ENCODE data around the gene ATP2B2. TPM values are rescaled to one million over a fixed set of nuclear protein-coding genes. Genes with fewer than 3 reads are reported as not detected.

The ATP2B2 gene
- total and polyA plus RNA-seq, 2 of the 8 experiments (the other 6 are each of a cell fraction or from before 2014, with no cell fraction given): 0.14 to 1.2 TPM

GRCh38 chr3:10312391-10312790 is 193.0 kb downstream of the ATP2B2 start:
- WGBS, 2 experiments (ENCODE audit: extremely low coverage in 1 of 2, insufficient coverage in 1 of 2, insufficient read length in 1 of 2, insufficient replicate concordance in 2 of 2, low coverage in 1 of 2, low lambda C conversion rate in 2 of 2, missing lambda C conversion rate in 1 of 2): 89% methylated on average over 10 of the region's 10 CpGs; no CpG with 5 or more reads in 1 of the 2 experiments
- no peak overlapping the region for H3K4me2 ChIP-seq (ENCODE audit: insufficient read depth in 1 of 2, low read depth in 2 of 2, low read length in 2 of 2)

More at GRCh38 chr3:10312391-10312790, 193.0 kb downstream of the ATP2B2 start:
- Histone ChIP-seq H2BK20ac (ENCODE audit: low read length) (no peak overlapping the region), H3K14ac (ENCODE audit: insufficient read length) (no peak overlapping the region), H4K8ac (ENCODE audit: extremely low read depth, insufficient read depth, low read length) (no peak overlapping the region), H2AFZ (ENCODE audit: low read length) (no peak overlapping the region), H4K20me1 (replicated peaks in 1 of 2; ENCODE audit: control insufficient read depth in 1 of 2, insufficient read depth in 2 of 2, low read length in 2 of 2) (peaks cover 0 to 8% of the 10 kb centered on the region in 2 experiments), H2AK5ac (ENCODE audit: low read depth, low read length) (no peak overlapping the region), H3K27ac (ENCODE audit: low read depth, low read length) (no peak overlapping the region), H2BK15ac (ENCODE audit: low read length) (no peak overlapping the region), H3K18ac (ENCODE audit: extremely low read depth, low read length) (no peak overlapping the region), H3K27me3 (replicated peaks in 1 of 4; ENCODE audit: control insufficient read depth in 3 of 4, extremely low read depth in 1 of 4, insufficient read depth in 3 of 4, low read length in 3 of 4) (no peaks in the 10 kb centered on the region), H3K9ac (replicated peaks in 1 of 4; ENCODE audit: extremely low read depth in 1 of 4, low read depth in 3 of 4, low read length in 3 of 4) (no peak overlapping the region), H2BK120ac (replicated peaks; ENCODE audit: low read depth, low read length) (no peak overlapping the region), H3K36me3 (ENCODE audit: control insufficient read depth in 2 of 4, insufficient read depth in 4 of 4, low read length in 3 of 4) (peaks cover 27 to 70% (median 53%) of the 10 kb centered on the region in 4 experiments), H2BK12ac (ENCODE audit: low read depth, low read length) (no peak overlapping the region), H3K9me3 (ENCODE audit: insufficient read depth in 2 of 2, low read depth in 1 of 2, low read length in 1 of 2) (no peaks in the 10 kb centered on the region), H3K23me2 (ENCODE audit: low read depth, low read length) (no peaks in the 10 kb centered on the region), H3K56ac (replicated peaks; ENCODE audit: insufficient read length, low read depth, low read length) (no peak overlapping the region), H3K23ac (ENCODE audit: insufficient read length) (no peak overlapping the region), H4K5ac (ENCODE audit: insufficient read length, low read depth, low read length) (no peak overlapping the region), H3K79me2 (ENCODE audit: control insufficient read depth in 1 of 2, insufficient read depth in 2 of 2, low read length in 2 of 2) (no peaks in the 10 kb centered on the region; a peak in 1 of 4 replicates), H3K79me1 (ENCODE audit: low read depth, low read length) (0 out of 2 replicates have a peak, but pooled peaks cover 2% of the 10 kb centered on the region), H3K4me1 (replicated peaks in 1 of 4; ENCODE audit: control insufficient read depth in 3 of 4, insufficient read depth in 4 of 4, low read length in 3 of 4) (no peaks in the 10 kb centered on the region), H3K4ac (replicated peaks; ENCODE audit: insufficient read length, low read depth, low read length) (no peak overlapping the region), H3K4me3 (ENCODE audit: extremely low read depth in 1 of 4, insufficient read depth in 2 of 4, low read depth in 3 of 4, low read length in 4 of 4) (no peak overlapping the region), H2BK5ac (ENCODE audit: low read depth, low read length) (no peak overlapping the region), H4K91ac (replicated peaks; ENCODE audit: insufficient read length, low read length) (no peak overlapping the region)
- TF ChIP-seq TBP (IDR thresholded peaks at IDR 0.05; ENCODE audit: low read depth, low read length) (no peak), ATF2 (IDR thresholded peaks at IDR 0.05; ENCODE audit: low read length) (no peak), ASH2L (IDR thresholded peaks at IDR 0.05; ENCODE audit: low read length) (no peak), TAF7 (optimal IDR thresholded peaks at IDR 0.05; ENCODE audit: borderline replicate concordance, low read depth, low read length) (no peak)
- FAIRE-seq: no peak
- ChIA-PET CTCF (ENCODE audit: partially characterized antibody) (interaction anchor here (1.2 to 3.1 kb wide), 4 partner anchors 9 to 48 kb away, joined by 3 to 11 read pairs (median 6); partner anchors contain the start of gene SEC13), POLR2A (ENCODE audit: partially characterized antibody) (interaction anchor here (1.0 to 2.6 kb wide), 7 partner anchors 9 to 171 kb away, joined by 3 to 9 read pairs (median 3); partner anchors contain the start of genes SEC13 and VHL)
- DNase-seq (ENCODE audit: low read depth in 1 of 2, low spot score in 2 of 2): no peak

Data from H1 (cell line).